ENCODE results near the gene IFT80.

The IFT80 gene

GRCh38 chr3:160280836-160281235, 118.2 kb downstream of the IFT80 start:
- H3K27ac ChIP-seq (ENCODE audit: low read depth, low read length) = no peak overlapping the region
- H3K9me3 ChIP-seq (ENCODE audit: control insufficient read depth in 1 of 2, low read length in 2 of 2) = no peaks in the 10 kb centered on the region
- H3K9ac ChIP-seq (ENCODE audit: low read depth in 1 of 2, low read length in 2 of 2) = no peak overlapping the region
- H3K27me3 ChIP-seq (ENCODE audit: control insufficient read depth in 1 of 2, insufficient read depth in 2 of 2, low read length in 2 of 2) = no peaks in the 10 kb centered on the region
- H3K4me1 ChIP-seq (ENCODE audit: control insufficient read depth in 1 of 2, insufficient read depth in 2 of 2, low read length in 2 of 2) = no peaks in the 10 kb centered on the region
- H3K4me3 ChIP-seq (ENCODE audit: low read depth in 1 of 2, low read length in 2 of 2) = no peak overlapping the region
- no peaks in the 10 kb centered on the region for H3K36me3 ChIP-seq (ENCODE audit: control insufficient read depth in 1 of 2, insufficient read depth in 2 of 2, low read length in 2 of 2)

GRCh38 chr3:160279657-160280056, 119.4 kb downstream of the IFT80 start:
- Histone ChIP-seq H3K4me3 (ENCODE audit: low read depth in 1 of 2, low read length in 2 of 2) (no peak overlapping the region), H3K27me3 (ENCODE audit: control insufficient read depth in 1 of 2, insufficient read depth in 2 of 2, low read length in 2 of 2) (no peaks in the 10 kb centered on the region), H3K9me3 (ENCODE audit: control insufficient read depth in 1 of 2, low read length in 2 of 2) (no peaks in the 10 kb centered on the region), H3K27ac (ENCODE audit: low read depth, low read length) (no peak overlapping the region), H3K9ac (ENCODE audit: low read depth in 1 of 2, low read length in 2 of 2) (no peak overlapping the region), H3K36me3 (ENCODE audit: control insufficient read depth in 1 of 2, insufficient read depth in 2 of 2, low read length in 2 of 2) (no peaks in the 10 kb centered on the region), H3K4me1 (ENCODE audit: control insufficient read depth in 1 of 2, insufficient read depth in 2 of 2, low read length in 2 of 2) (no peaks in the 10 kb centered on the region)

GRCh38 chr3:160278210-160278609, 120.8 kb downstream of the IFT80 start:
- Histone ChIP-seq H3K36me3 (ENCODE audit: control insufficient read depth in 1 of 2, insufficient read depth in 2 of 2, low read length in 2 of 2) (no peaks in the 10 kb centered on the region), H3K27me3 (ENCODE audit: control insufficient read depth in 1 of 2, insufficient read depth in 2 of 2, low read length in 2 of 2) (no peaks in the 10 kb centered on the region), H3K4me1 (ENCODE audit: control insufficient read depth in 1 of 2, insufficient read depth in 2 of 2, low read length in 2 of 2) (no peaks in the 10 kb centered on the region), H3K9ac (ENCODE audit: low read depth in 1 of 2, low read length in 2 of 2) (no peak overlapping the region), H3K27ac (ENCODE audit: low read depth, low read length) (no peak overlapping the region), H3K4me3 (ENCODE audit: low read depth in 1 of 2, low read length in 2 of 2) (no peak overlapping the region), H3K9me3 (ENCODE audit: control insufficient read depth in 1 of 2, low read length in 2 of 2) (no peaks in the 10 kb centered on the region)

GRCh38 chr3:160265088-160265487, 133.9 kb downstream of the IFT80 start:
- Histone ChIP-seq H3K36me3 (ENCODE audit: control insufficient read depth in 1 of 2, insufficient read depth in 2 of 2, low read length in 2 of 2) (no peaks in the 10 kb centered on the region), H3K9ac (ENCODE audit: low read depth in 1 of 2, low read length in 2 of 2) (no peak overlapping the region), H3K27ac (ENCODE audit: low read depth, low read length) (no peak overlapping the region), H3K4me3 (ENCODE audit: low read depth in 1 of 2, low read length in 2 of 2) (no peak overlapping the region), H3K27me3 (ENCODE audit: control insufficient read depth in 1 of 2, insufficient read depth in 2 of 2, low read length in 2 of 2) (no peaks in the 10 kb centered on the region), H3K9me3 (ENCODE audit: control insufficient read depth in 1 of 2, low read length in 2 of 2) (no peaks in the 10 kb centered on the region), H3K4me1 (ENCODE audit: control insufficient read depth in 1 of 2, insufficient read depth in 2 of 2, low read length in 2 of 2) (no peaks in the 10 kb centered on the region)

GRCh38 chr3:160260587-160261270, 138.3 kb downstream of the IFT80 start:
- H3K4me3 ChIP-seq (ENCODE audit: low read depth in 1 of 2, low read length in 2 of 2) = peak overlapping the region in 1 of 2 donors; percentile 41

GRCh38 chr3:160259589-160259988, 139.4 kb downstream of the IFT80 start:
- no peak overlapping the region for H3K9ac ChIP-seq (ENCODE audit: low read depth in 1 of 2, low read length in 2 of 2)
- no peak overlapping the region for H3K27ac ChIP-seq (ENCODE audit: low read depth, low read length)
- H3K36me3 ChIP-seq (ENCODE audit: control insufficient read depth in 1 of 2, insufficient read depth in 2 of 2, low read length in 2 of 2) = no peaks in the 10 kb centered on the region
- H3K9me3 ChIP-seq (ENCODE audit: control insufficient read depth in 1 of 2, low read length in 2 of 2) = no peaks in the 10 kb centered on the region
- H3K27me3 ChIP-seq (ENCODE audit: control insufficient read depth in 1 of 2, insufficient read depth in 2 of 2, low read length in 2 of 2) = no peaks in the 10 kb centered on the region
- H3K4me1 ChIP-seq (ENCODE audit: control insufficient read depth in 1 of 2, insufficient read depth in 2 of 2, low read length in 2 of 2) = no peaks in the 10 kb centered on the region
- no peak overlapping the region for H3K4me3 ChIP-seq (ENCODE audit: low read depth in 1 of 2, low read length in 2 of 2)

More at GRCh38 chr3:160260587-160261270, 138.3 kb downstream of the IFT80 start:
- Histone ChIP-seq H3K27me3 (ENCODE audit: control insufficient read depth in 1 of 2, insufficient read depth in 2 of 2, low read length in 2 of 2) (no peaks in the 10 kb centered on the region), H3K9me3 (ENCODE audit: control insufficient read depth in 1 of 2, low read length in 2 of 2) (no peaks in the 10 kb centered on the region), H3K27ac (ENCODE audit: low read depth, low read length) (no peak overlapping the region), H3K9ac (ENCODE audit: low read depth in 1 of 2, low read length in 2 of 2) (no peak overlapping the region), H3K4me1 (ENCODE audit: control insufficient read depth in 1 of 2, insufficient read depth in 2 of 2, low read length in 2 of 2) (no peaks in the 10 kb centered on the region), H3K36me3 (ENCODE audit: control insufficient read depth in 1 of 2, insufficient read depth in 2 of 2, low read length in 2 of 2) (no peaks in the 10 kb centered on the region)

- Histone ChIP-seq H3K27me3 (ENCODE audit: control insufficient read depth in 1 of 2, insufficient read depth in 2 of 2, low read length in 2 of 2) (no peaks in the 10 kb centered on the region), H3K9me3 (ENCODE audit: control insufficient read depth in 1 of 2, low read length in 2 of 2) (no peaks in the 10 kb centered on the region), H3K9ac (ENCODE audit: low read depth in 1 of 2, low read length in 2 of 2) (no peak overlapping the region), H3K4me1 (ENCODE audit: control insufficient read depth in 1 of 2, insufficient read depth in 2 of 2, low read length in 2 of 2) (no peaks in the 10 kb centered on the region), H3K4me3 (ENCODE audit: low read depth in 1 of 2, low read length in 2 of 2) (no peak overlapping the region), H3K36me3 (ENCODE audit: control insufficient read depth in 1 of 2, insufficient read depth in 2 of 2, low read length in 2 of 2) (no peaks in the 10 kb centered on the region), H3K27ac (ENCODE audit: low read depth, low read length) (no peak overlapping the region)
Observed at GRCh38 chr3:160257606-160258005, 141.4 kb downstream of the IFT80 start.

- H3K27me3 ChIP-seq (ENCODE audit: control insufficient read depth in 1 of 2, insufficient read depth in 2 of 2, low read length in 2 of 2) = no peaks in the 10 kb centered on the region
- H3K4me3 ChIP-seq (ENCODE audit: low read depth in 1 of 2, low read length in 2 of 2) = no peak overlapping the region
- H3K36me3 ChIP-seq (ENCODE audit: control insufficient read depth in 1 of 2, insufficient read depth in 2 of 2, low read length in 2 of 2) = no peaks in the 10 kb centered on the region
- no peaks in the 10 kb centered on the region for H3K4me1 ChIP-seq (ENCODE audit: control insufficient read depth in 1 of 2, insufficient read depth in 2 of 2, low read length in 2 of 2)
- H3K27ac ChIP-seq (ENCODE audit: low read depth, low read length) = no peak overlapping the region
- H3K9me3 ChIP-seq (ENCODE audit: control insufficient read depth in 1 of 2, low read length in 2 of 2) = no peaks in the 10 kb centered on the region
- H3K9ac ChIP-seq (ENCODE audit: low read depth in 1 of 2, low read length in 2 of 2) = no peak overlapping the region
Observed at GRCh38 chr3:160253298-160253697, 145.7 kb downstream of the IFT80 start.

- H3K27me3 ChIP-seq (ENCODE audit: control insufficient read depth in 1 of 2, insufficient read depth in 2 of 2, low read length in 2 of 2) = no peaks in the 10 kb centered on the region
Observed at GRCh38 chr3:160247766-160248165, 151.3 kb downstream of the IFT80 start.

GRCh38 chr3:160245261-160245800, 153.7 kb downstream of the IFT80 start:
- Histone ChIP-seq H3K4me3 (ENCODE audit: low read depth in 1 of 2, low read length in 2 of 2) (no peak overlapping the region), H3K9ac (ENCODE audit: low read depth in 1 of 2, low read length in 2 of 2) (no peak overlapping the region), H3K27me3 (ENCODE audit: control insufficient read depth in 1 of 2, insufficient read depth in 2 of 2, low read length in 2 of 2) (no peaks in the 10 kb centered on the region), H3K27ac (ENCODE audit: low read depth, low read length) (no peak overlapping the region), H3K4me1 (ENCODE audit: control insufficient read depth in 1 of 2, insufficient read depth in 2 of 2, low read length in 2 of 2) (no peaks in the 10 kb centered on the region), H3K9me3 (ENCODE audit: control insufficient read depth in 1 of 2, low read length in 2 of 2) (no peaks in the 10 kb centered on the region), H3K36me3 (ENCODE audit: control insufficient read depth in 1 of 2, insufficient read depth in 2 of 2, low read length in 2 of 2) (no peaks in the 10 kb centered on the region)

More at GRCh38 chr3:160247766-160248165, 151.3 kb downstream of the IFT80 start:
- H3K4me1 ChIP-seq (ENCODE audit: control insufficient read depth in 1 of 2, insufficient read depth in 2 of 2, low read length in 2 of 2) = no peaks in the 10 kb centered on the region
- H3K27ac ChIP-seq (ENCODE audit: low read depth, low read length) = no peak overlapping the region
- no peaks in the 10 kb centered on the region for H3K36me3 ChIP-seq (ENCODE audit: control insufficient read depth in 1 of 2, insufficient read depth in 2 of 2, low read length in 2 of 2)
- no peaks in the 10 kb centered on the region for H3K9me3 ChIP-seq (ENCODE audit: control insufficient read depth in 1 of 2, low read length in 2 of 2)
- no peak overlapping the region for H3K9ac ChIP-seq (ENCODE audit: low read depth in 1 of 2, low read length in 2 of 2)
- H3K4me3 ChIP-seq (ENCODE audit: low read depth in 1 of 2, low read length in 2 of 2) = no peak overlapping the region
